Measurements from ENCODE around the gene MAP7.
"Not testable (repeated sequence)": the region's sequence is repeated elsewhere in the genome, so short reads cannot be mapped to it uniquely, and the experiment has no call there.

MAP7 gene

DNA sequence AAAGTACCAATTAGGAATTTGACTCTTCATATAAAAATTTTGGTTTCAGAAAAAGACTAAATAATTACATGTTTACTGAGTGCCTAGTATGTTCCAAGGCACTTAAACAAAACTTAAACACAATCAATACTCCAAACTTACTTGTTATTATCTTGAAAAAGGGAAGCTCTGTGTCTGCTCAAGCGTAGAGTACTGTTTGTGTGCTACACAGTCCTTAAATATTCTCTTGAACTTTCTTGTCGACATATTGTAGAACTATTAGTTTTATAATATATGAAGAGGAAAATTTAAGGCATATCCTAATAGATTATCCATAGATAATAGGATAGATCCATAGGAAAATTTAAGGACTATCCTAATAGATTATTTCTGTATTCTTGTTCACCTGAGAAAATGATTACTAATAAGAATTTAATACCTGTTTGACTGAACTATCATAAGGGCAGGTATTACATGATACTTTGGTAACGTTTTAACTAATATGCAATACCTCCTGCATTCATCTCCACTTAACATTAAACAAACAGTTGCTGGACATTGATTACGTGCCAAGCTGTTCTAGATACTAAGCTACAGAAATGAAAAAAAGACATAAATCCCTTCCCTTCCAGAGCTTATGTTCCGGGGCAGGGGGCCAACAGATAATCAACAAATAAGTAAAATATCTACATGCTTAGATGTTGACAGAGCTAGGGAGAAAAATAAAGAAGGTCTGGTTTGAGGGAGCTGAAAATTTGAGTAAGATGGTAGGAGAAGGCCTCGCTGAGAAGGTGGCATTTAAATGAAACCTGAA, 145.4 kb downstream of the MAP7 start:
- no peak for FAIRE-seq
- no peak for DNase-seq (ENCODE audit: extremely low spot score, insufficient read length, low read depth)

DNA sequence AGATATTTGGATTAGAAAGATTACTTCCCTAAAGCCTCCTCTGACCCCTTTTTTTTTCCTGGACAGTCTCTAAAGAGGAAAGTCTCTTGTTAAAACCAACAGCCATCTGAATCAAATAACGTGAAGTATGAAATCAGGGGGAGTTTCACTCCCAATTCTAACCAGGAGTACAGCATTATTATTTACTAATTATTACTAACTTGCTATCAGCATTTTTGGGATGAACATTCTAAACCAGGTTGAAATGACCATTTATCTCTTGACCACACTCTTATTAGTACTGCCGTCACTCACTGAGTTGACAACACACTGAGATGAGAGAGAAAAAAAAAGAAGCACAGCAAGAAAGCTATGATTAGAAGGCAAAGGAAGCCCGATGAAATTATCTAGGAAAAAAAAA, 146.2 kb downstream of the MAP7 start:
- DNase-seq (ENCODE audit: extremely low spot score, insufficient read length, low read depth) = no peak
- no peak for FAIRE-seq

DNA sequence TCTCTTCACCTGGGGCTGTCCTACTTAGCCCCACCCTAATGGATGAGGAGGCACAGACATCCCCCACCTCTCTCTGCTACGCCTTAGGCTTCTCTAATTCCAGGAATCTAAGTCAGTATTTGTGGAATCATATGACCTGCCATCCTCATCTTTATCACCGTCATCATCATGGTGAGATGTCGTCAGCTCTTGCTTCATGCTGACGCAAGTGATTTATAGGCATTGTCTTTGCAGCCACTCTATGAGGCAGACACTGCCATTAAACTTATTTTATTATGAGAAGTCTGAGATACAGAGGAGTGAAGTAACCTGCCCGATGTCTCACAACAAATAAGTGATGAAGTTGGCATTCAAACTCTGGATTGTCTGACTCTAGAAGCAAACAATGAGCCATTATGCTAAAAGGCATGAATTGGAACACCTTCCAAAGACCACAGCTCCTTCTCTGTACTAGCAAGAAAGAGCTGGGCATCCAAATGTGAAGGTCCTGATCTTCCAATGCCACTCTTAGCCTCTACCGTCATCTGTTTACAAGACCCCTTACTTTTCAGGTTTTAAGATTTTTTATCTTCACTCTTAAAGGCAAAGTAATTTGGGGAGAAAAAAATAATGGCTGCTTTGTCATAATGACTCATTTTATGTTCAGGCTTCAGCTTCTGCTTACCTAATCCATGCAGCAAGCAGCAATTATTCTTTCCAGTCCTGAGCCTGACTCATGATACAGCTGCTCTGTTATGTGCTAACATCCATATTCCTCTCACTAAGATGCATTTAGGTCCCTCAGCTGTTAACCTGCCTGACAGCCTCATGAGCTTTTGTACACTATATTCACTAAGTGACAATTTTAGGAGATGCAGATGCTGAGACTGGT, 146.9 kb downstream of the MAP7 start:
- FAIRE-seq (no peak), DNase-seq (ENCODE audit: extremely low spot score, insufficient read length, low read depth) (no peak)

DNA sequence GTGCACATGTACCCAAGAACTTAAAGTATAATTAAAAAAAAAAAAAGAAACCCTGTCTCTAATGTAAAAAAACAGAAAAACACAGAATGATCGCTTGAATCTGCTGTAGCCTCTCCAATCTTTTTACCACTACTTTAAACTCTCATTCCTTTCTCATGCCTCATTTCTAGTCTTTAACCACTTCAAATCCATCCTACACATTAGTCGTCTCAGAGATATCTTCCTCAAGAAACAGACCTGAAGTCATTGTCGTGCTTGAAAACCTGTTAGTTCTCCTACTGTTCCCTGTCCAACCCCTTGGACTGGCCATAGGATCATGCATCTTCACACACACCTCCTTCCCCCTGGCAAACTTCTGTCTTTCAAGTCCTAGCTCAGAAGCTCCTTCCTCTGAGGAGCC, 148.5 kb downstream of the MAP7 start:
- FAIRE-seq (no peak), DNase-seq (ENCODE audit: extremely low spot score, insufficient read length, low read depth) (no peak)

DNA sequence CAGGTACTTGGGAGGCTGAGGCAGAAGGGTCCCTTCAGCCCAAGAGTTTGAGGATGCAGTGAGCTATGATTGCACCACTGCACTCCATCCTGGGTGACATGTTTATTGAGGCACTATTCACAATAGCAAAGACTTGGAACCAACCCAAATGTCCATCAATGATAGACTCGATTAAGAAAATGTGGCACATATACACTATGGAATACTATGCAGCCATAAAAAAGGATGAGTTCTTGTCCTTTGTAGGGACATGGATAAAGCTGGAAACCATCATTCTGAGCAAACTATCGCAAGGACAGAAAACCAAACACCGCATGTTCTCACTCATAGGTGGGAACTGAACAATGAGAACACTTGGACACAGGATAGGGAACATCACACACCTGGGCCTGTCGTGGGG, 149.0 kb downstream of the MAP7 start:
- not testable (repeated sequence) for FAIRE-seq

DNA sequence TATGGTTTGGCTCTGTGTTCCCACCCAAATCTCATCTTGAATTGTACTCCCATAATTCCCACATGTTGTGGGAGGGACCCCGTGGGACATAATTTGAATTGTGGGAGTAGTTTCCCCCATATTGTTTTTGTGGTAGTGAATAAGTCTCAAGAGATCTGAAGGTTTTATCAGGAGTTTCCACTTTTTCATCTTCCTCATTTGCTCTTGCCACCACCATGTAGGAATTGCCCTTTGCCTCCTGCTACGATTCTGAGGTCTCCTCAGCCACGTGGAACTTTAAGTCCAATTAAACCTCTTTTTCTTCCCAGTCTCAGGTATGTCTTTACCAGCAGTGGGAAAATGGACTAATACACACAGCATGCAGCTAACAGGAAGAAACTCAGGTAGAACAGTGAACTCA, 151.8 kb downstream of the MAP7 start:
- no peak for FAIRE-seq
- DNase-seq (ENCODE audit: extremely low spot score, insufficient read length, low read depth) = no peak

More for the DNA sequence above, 149.0 kb downstream of the MAP7 start:
- not testable (repeated sequence) for DNase-seq (ENCODE audit: extremely low spot score, insufficient read length, low read depth)

DNA sequence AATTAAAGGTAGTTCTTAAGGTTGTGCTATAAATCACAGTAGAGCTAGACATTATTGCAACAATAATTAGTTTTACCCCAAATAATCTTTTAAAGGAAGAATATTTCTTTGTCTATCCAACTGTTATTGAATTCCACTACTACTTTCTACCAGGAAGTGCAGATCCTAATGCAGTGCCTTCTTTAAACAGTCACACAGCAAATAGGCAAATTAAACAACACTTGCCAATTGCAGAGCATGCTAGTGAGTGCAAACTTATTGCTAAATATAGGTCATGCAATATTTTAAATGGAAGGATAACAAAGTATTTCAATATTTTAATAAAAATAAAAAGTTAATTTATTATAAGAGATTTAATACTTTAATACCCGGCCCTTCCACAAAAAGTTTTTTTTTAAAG, 153.3 kb downstream of the MAP7 start:
- FAIRE-seq = no peak
- no peak for DNase-seq (ENCODE audit: extremely low spot score, insufficient read length, low read depth)

DNA sequence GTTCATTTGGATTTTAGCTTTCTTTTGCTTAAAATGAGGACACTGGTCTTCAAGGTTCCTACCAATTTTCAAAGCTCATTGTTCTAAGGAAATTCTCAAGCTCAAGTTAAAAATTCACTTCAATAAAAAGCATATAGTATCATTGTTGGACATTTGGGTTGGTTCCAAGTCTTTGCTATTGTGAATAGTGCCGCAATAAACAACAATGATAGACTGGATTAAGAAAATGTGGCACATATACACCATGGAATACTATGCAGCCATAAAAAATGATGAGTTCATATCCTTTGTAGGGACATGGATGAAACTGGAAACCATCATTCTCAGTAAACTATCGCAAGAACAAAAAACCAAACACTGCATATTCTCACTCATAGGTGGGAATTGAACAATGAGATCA, 159.3 kb downstream of the MAP7 start:
- not testable (repeated sequence) for DNase-seq (ENCODE audit: extremely low spot score, insufficient read length, low read depth); FAIRE-seq

DNA sequence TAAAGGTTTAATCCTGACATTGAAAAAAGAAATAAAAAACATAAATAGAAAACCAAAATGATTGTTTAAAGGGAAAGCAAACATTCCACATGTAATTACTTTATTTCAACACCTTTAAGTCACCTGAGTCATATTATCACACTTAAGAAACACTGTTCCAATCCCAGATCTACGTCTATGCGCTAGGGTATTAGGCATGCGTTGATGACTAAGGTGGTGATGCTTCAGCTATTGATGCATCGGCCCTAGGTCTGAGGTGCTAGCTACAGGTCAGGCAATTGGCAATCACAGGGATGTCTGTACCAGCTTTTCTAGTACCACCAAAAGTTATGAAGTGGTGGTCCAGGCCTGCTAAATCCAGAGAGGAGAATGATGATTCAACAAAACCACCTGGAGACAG, 162.9 kb downstream of the MAP7 start:
- DNase-seq (ENCODE audit: extremely low spot score, insufficient read length, low read depth) (no peak), FAIRE-seq (no peak)

DNA sequence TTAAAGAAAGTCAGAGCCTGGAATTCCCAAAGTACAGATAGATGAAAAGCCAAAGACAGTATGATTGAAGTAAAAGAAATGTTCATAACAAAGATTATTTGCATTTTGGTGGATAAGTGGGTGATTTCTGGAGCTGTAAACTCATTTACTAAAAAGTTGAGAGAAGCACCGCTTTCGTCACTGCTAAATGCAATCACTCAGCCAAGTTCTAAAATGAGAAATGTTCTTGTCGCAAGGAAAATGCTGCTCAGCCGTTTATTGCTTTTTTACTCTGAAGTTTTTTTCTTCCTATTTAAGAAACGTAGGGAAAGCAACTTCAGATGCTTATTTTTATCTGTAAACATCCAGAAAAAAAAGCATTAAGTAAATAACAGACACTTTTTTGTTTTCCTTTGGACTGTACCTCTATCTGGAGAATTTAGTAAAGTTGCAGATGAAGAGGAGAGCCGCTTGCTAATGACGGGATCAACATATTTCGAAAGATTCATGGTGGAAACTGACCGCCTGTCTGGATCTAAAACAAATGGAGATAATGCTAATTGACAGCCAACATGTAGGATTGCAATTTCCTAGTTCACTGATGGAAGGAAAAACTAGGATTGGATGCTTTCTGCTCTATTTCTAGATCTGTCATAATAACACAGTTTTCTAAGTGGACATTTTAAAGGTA, 166.8 kb downstream of the MAP7 start:
- no peak for FAIRE-seq

DNA sequence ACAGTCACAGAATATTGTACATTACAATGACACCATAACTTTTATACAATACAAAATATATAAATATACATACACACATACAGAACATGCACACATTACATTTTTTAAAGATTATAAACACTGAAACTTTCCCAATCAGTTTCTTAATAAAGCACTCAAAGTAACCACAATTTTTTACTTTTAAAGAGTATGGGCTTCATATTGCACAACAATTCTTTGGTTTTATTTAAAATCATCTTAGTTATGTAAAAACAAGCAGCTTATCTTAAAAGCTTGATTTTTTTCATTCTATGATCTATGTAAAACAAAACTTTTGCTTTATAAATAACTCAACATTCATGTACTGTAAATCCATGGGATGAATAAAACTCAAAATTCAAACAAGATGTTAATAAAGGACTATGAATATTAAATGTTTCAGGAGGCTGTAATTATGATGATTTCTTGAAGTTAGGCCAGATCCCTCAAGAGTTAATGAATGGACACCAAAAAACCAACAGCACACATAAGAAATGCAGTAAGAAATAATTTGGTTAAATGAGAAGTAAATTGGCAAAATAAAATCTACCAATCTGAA, 167.5 kb downstream of the MAP7 start:
- DNase-seq (ENCODE audit: extremely low spot score, insufficient read length, low read depth) (no peak), FAIRE-seq (no peak)

More for the DNA sequence above, 166.8 kb downstream of the MAP7 start:
- DNase-seq (ENCODE audit: extremely low spot score, insufficient read length, low read depth) = no peak

DNA sequence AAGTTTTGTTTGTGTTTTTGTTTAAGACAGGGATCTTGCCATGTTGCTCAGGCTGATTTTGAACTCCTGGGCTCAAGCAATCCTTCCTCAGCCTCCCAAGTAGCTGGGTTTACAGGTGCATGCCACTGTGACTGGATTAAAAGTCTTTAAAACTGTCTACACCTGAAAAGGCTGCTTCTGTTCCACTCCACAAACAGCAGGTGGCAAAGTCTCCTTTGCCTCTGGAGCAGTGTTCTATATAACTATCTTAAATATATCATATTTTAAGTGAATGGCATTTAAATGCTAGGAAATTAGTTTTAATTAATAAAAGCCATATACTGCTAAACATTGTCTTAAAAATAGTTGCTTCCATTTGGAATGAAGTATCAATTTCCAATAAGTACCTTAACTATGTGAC, 171.3 kb downstream of the MAP7 start:
- DNase-seq (ENCODE audit: extremely low spot score, insufficient read length, low read depth) = no peak
- FAIRE-seq = no peak

DNA sequence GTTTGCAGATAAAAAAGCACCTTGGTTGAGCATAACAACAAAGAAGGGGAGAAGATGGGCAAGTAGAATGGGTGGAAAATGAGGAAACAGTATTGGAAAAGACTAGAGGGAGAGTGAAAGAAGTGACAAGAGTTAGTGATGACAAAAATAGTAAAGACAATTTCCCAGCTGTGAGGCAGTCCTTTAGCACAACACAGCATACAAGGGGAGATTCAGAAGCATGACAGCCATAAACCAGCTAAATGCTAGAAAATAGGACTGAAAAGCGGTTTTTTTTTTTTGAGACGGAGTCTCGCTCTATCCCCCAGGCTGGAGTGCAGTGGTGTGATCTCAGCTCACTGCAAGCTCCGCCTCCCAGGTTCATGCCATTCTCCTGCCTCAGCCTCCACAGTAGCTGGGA, 174.4 kb downstream of the MAP7 start:
- FAIRE-seq; DNase-seq (ENCODE audit: extremely low spot score, insufficient read length, low read depth): not testable (repeated sequence)

DNA sequence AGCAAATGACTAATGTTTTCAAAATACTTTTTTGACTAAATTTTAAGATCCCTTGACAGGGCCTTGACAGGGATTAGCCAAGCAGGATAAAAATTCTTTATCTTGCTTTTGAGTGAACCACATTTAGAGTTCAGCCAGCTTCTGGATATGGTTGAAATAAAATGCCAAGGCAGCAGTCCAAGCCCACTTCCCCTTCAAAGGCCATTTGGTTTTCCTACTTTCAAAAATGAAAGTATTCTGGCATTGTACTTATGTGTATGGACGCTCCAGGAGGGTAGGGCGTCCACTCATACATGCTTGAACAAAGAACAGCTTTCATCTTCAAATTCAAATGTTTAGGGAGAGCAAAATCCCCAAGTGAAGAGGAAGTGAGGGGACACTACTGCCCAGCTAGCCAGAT, 178.3 kb downstream of the MAP7 start:
- FAIRE-seq (no peak), DNase-seq (ENCODE audit: extremely low spot score, insufficient read length, low read depth) (no peak)

DNA sequence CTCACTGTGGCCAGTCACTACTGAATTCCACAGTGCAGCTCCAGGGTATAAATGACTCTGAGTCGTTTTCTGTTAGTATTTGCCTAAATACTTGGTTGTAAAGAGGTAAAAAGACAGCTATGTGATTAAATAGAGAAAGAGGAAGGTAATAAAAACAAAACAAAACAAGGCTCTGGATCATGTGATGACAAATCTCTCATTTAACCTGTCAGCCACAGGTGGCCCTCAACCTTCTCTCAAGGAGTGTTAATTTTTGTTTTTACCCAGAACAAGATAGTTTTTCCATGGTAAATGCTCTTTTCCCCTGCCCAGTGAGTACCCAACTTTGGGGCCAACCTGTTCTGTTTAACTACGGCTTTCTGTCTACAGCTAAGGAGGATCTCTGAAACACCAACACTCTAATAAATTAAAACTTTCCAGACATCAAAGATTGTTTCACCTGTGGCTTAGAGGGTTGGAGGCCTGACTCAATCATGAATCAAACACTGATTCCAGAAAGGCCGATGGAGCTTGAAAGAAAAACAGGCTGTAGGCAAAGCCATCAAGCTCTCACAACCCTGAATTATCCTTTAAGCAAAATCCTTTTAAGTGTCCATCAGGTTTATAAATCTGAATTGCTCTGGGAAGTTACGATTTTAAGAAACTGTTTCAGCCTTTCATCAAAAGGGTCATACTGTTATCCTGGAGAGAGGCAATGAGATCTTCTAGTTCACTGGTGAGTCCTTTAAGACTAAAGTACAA, 179.1 kb downstream of the MAP7 start:
- no peak for DNase-seq (ENCODE audit: extremely low spot score, insufficient read length, low read depth)
- no peak for FAIRE-seq

DNA sequence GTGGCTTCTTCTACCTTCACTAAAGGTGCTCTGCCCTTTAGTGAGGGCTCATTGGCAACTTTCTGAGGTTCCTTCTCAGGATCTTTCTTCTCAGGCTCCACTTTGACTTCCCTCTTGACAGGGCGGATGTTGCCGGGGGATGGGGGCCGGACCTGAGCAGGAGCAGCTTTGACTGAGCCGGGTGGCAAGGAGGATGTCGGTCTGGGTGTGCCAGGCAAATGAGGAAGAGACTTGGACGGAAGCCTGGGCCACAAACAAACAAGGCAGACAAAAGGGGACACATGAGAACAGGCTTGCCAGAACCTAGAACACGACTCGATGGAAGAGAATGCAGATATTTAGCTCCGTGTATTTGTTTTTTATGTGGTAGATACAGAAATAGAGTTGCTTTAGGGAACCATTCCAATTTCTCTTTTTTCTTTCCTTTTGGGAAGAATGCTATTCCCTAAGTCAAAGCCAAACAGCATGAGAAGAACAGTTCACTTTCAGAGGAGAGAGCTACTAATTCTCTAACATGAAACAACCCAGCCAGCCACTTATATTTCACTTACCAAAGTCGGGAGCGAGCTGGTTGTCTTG, 184.4 kb downstream of the MAP7 start:
- DNase-seq (ENCODE audit: extremely low spot score, insufficient read length, low read depth) (no peak), FAIRE-seq (peak; percentile 21)

DNA sequence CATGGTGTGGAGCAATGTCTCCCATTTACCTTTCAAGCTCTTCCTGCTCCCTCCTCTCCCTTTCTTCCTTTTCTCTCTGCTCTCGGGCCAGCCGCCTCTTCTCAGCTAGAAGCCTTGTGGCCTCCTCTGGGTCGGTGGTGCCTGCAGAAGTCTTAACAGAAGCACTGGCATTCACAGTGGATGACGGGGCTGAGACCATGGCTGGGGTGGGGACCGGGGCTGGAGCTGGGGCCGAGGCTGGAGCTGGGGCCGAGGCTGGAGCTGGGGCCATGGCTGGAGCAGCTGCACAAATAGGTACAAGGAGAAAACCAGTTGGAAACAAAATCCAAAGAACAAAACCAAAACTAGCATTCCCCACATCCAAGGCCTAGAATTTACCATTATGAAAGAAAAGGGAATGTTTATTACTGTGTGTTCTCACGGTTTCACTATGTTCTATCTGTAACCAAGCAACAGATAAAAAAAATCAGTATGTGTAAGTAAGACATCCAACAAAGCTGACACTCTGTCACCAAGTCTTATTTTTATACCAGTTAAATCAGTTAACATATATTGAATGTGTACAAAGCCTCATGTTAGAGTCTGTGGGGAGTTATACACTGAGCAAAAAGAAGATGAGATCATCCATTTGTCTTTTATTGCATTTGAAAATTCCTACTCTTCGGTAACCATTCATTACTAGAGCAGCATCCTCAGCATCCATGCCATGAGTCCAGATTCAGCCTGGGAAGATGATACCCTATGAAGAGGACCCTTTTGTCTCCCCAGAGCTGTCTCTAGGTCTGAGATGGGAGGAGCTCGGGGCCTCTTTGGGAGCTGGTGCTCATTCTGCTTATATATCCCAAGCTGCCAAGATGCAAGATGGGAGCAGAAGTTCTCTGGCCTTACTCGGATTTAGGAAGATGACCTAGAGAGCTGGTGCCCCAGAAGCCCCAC, 187.5 kb downstream of the MAP7 start:
- DNase-seq (ENCODE audit: extremely low spot score, insufficient read length, low read depth) (no peak), FAIRE-seq (no peak)

DNA sequence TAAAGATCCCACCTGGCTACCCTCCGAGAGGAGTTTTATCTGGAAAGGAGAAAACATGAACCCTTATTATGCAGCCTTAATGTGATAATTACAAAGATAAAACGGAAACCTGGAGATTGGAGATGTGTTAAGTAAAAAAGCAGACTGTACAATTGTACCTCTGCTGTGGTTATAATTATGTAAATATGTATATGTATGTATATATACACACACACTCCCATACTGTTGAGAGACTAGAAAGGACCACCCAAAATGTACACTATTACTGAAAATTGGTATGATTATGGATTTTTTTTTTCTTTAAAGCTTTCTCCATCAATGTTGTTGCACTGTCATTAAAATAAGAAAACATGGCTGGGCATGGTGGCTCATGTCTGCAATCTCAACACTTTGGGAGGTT, 188.4 kb downstream of the MAP7 start:
- no peak for FAIRE-seq
- DNase-seq (ENCODE audit: extremely low spot score, insufficient read length, low read depth) = no peak
